Esophagus squamous epithelium (tissue), 4 donors: ENCODE results near the gene FADS3.

Source experiments
- POLR2A ChIP-seq, 4 donors: fragments of 450-650 bp; IDR thresholded peaks; one replicate each; pipeline ENCODE4 v1.6.1; 2017; ENCODE audit warnings: antibody characterized with exemption in 4 of 4, mild to moderate bottlenecking in 4 of 4, moderate library complexity in 3 of 4
- TF ChIP-seq, protein P1 (sequence below), 6 experiments: fragments of 450-650 bp in 4 of 6; fragments of 200-600 bp in 2 of 6; sonication (generic) in 2 of 6; IDR thresholded peaks; one replicate each; pipeline ENCODE4 v1.5.1; 2016 to 2019; ENCODE audit warnings: antibody characterized with exemption in 6 of 6, mild to moderate bottlenecking in 4 of 6, moderate library complexity in 4 of 6

DNA sequence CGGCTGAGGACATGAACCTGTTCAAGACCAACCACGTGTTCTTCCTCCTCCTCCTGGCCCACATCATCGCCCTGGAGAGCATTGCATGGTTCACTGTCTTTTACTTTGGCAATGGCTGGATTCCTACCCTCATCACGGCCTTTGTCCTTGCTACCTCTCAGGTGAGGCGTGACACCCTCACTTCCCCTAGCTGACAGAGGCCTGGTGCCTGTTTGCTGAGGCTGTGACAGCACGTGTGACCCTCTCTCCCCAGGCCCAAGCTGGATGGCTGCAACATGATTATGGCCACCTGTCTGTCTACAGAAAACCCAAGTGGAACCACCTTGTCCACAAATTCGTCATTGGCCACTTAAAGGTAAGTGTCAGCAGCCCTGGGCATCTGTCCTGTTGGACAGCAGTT lies 51.0 kb downstream of the FADS3 start:
- TF ChIP-seq POLR2A (IDR thresholded peaks at IDR 0.05) = no peak
- TF ChIP-seq, protein P1, sequence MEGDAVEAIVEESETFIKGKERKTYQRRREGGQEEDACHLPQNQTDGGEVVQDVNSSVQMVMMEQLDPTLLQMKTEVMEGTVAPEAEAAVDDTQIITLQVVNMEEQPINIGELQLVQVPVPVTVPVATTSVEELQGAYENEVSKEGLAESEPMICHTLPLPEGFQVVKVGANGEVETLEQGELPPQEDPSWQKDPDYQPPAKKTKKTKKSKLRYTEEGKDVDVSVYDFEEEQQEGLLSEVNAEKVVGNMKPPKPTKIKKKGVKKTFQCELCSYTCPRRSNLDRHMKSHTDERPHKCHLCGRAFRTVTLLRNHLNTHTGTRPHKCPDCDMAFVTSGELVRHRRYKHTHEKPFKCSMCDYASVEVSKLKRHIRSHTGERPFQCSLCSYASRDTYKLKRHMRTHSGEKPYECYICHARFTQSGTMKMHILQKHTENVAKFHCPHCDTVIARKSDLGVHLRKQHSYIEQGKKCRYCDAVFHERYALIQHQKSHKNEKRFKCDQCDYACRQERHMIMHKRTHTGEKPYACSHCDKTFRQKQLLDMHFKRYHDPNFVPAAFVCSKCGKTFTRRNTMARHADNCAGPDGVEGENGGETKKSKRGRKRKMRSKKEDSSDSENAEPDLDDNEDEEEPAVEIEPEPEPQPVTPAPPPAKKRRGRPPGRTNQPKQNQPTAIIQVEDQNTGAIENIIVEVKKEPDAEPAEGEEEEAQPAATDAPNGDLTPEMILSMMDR (IDR thresholded peaks at IDR 0.05) = no peak
